ENCODE results near the gene ENTPD1.

The ENTPD1 gene

GRCh38 chr10:95756809-95757684 lies 1.1 kb downstream of the ENTPD1 start:
- Histone ChIP-seq H3K27me3 (ENCODE audit: insufficient read depth, poor library complexity, severe bottlenecking) (no peaks in the 10 kb centered on the region), H3K36me3 (ENCODE audit: low read depth) (no peaks in the 10 kb centered on the region), H3K4me1 (ENCODE audit: insufficient read depth, poor library complexity, severe bottlenecking) (no peaks in the 10 kb centered on the region), H3K27ac (ENCODE audit: poor library complexity, severe bottlenecking) (no peak overlapping the region), H3K9me3 (ENCODE audit: severe bottlenecking) (no peaks in the 10 kb centered on the region), H3K4me3 (ENCODE audit: severe bottlenecking) (no peak overlapping the region)
- no peak for TF ChIP-seq CTCF (IDR thresholded peaks at IDR 0.05; ENCODE audit: poor library complexity, severe bottlenecking)
- no peak for DNase-seq (ENCODE audit: low spot score)
- no peak for ATAC-seq (ENCODE audit: low read depth)

- TF ChIP-seq CTCF (IDR thresholded peaks at IDR 0.05; ENCODE audit: poor library complexity, severe bottlenecking): no peak
- Histone ChIP-seq H3K9me3 (ENCODE audit: severe bottlenecking) (no peaks in the 10 kb centered on the region), H3K4me1 (ENCODE audit: insufficient read depth, poor library complexity, severe bottlenecking) (no peaks in the 10 kb centered on the region), H3K27me3 (ENCODE audit: insufficient read depth, poor library complexity, severe bottlenecking) (no peaks in the 10 kb centered on the region), H3K36me3 (ENCODE audit: low read depth) (no peaks in the 10 kb centered on the region), H3K4me3 (ENCODE audit: severe bottlenecking) (no peak overlapping the region), H3K27ac (ENCODE audit: poor library complexity, severe bottlenecking) (no peak overlapping the region)
- DNase-seq (ENCODE audit: low spot score): no peak
- ATAC-seq (ENCODE audit: low read depth): no peak
These were observed 2.5 kb downstream of the ENTPD1 start for GRCh38 chr10:95758351-95759025.

GRCh38 chr10:95759233-95759826 lies 3.4 kb downstream of the ENTPD1 start:
- no peaks in the 10 kb centered on the region for H3K4me1 ChIP-seq (ENCODE audit: insufficient read depth, poor library complexity, severe bottlenecking)
- no peak for ATAC-seq (ENCODE audit: low read depth)
- TF ChIP-seq CTCF (IDR thresholded peaks at IDR 0.05; ENCODE audit: poor library complexity, severe bottlenecking): no peak

GRCh38 chr10:95761939-95762492 lies 6.1 kb downstream of the ENTPD1 start:
- Histone ChIP-seq H3K4me1 (ENCODE audit: insufficient read depth, poor library complexity, severe bottlenecking) (no peaks in the 10 kb centered on the region), H3K36me3 (ENCODE audit: low read depth) (no peaks in the 10 kb centered on the region), H3K27me3 (ENCODE audit: insufficient read depth, poor library complexity, severe bottlenecking) (no peaks in the 10 kb centered on the region), H3K9me3 (ENCODE audit: severe bottlenecking) (no peaks in the 10 kb centered on the region), H3K27ac (ENCODE audit: poor library complexity, severe bottlenecking) (no peak overlapping the region), H3K4me3 (ENCODE audit: severe bottlenecking) (no peak overlapping the region)
- DNase-seq (ENCODE audit: low spot score): no peak
- no peak for TF ChIP-seq CTCF (IDR thresholded peaks at IDR 0.05; ENCODE audit: poor library complexity, severe bottlenecking)
- no peak for ATAC-seq (ENCODE audit: low read depth)

More at GRCh38 chr10:95759233-95759826, 3.4 kb downstream of the ENTPD1 start:
- DNase-seq (ENCODE audit: low spot score): no peak
- Histone ChIP-seq H3K27ac (ENCODE audit: poor library complexity, severe bottlenecking) (no peak overlapping the region), H3K4me3 (ENCODE audit: severe bottlenecking) (no peak overlapping the region), H3K9me3 (ENCODE audit: severe bottlenecking) (no peaks in the 10 kb centered on the region), H3K36me3 (ENCODE audit: low read depth) (no peaks in the 10 kb centered on the region), H3K27me3 (ENCODE audit: insufficient read depth, poor library complexity, severe bottlenecking) (no peaks in the 10 kb centered on the region)

Data from RWPE2 (cell line).